Measurements from ENCODE around the gene ZSWIM4.

The ZSWIM4 gene

DNA sequence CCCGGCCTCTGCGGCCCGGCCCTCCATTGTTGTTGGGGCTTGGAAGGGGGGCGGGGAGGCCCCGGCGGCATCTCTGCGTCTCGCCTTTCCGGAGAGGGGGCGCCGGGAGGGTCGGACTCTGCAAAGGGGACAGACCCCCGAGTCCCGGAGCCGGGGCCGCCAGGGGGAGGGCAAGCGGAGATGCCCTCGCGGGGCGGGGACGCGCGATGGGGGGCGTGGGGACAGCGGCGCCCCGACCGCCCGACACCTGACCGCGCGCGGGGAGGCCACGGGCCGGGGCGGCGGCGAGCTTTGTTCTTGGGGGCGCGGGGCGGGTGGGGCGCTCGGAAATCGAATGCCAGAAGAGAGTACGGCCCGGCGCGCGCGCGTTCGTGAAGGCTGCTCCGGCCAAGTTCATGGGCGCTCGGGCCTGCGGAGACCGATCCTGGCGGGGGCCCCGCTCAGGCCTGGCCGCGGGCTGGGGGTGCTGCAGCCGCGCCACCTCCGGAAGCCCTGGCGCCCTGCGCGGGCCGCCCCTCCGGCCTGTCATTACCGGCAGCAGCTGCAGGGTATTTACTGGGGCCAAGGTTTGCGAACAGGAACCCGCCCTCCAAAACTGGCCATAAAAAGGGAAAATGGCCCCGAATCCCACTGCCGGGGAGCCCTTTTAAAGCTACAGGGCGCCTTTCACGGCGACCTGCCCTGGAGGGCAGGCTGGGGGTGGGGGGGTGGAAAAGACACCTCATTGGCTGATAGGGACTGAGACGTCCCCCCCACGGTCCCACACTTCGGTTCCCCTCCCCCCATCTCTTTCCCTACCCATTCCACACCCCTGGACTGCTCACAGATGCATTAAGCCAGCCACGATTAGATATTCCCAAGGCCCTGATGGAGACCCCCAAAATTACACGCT lies 70.6 kb downstream of the ZSWIM4 start:
- Histone ChIP-seq H2AFZ (ENCODE audit: low read depth, low read length) (no peak overlapping the region), H4K20me1 (ENCODE audit: insufficient read depth, low read length) (no peaks in the 10 kb centered on the region), H3K4me1 (ENCODE audit: low read length) (peaks cover 10% of the 10 kb centered on the region), H3K4me3 (ENCODE audit: low read length) (peak overlapping the region; percentile 66), H3K4me2 (ENCODE audit: low read length) (peak overlapping the region; percentile 43), H3K79me2 (ENCODE audit: low read length) (no peaks in the 10 kb centered on the region), H3K27me3 (ENCODE audit: low read depth, low read length) (peaks cover 27% of the 10 kb centered on the region), H3K9me3 (ENCODE audit: insufficient read depth, low read length) (no peaks in the 10 kb centered on the region), H3K36me3 (replicated peaks; ENCODE audit: low read depth, low read length) (no peaks in the 10 kb centered on the region), H3K9ac (ENCODE audit: low read length) (peak overlapping the region; percentile 32; the same call in 1 of the 2 replicates), H3K27ac (ENCODE audit: low read length) (no peak overlapping the region)
- TF ChIP-seq CTCF (IDR thresholded peaks at IDR 0.05; ENCODE audit: low read depth, low read length) (no peak), EZH2phosphoT487 (IDR thresholded peaks at IDR 0.05; ENCODE audit: low read depth) (no peak)

DNA sequence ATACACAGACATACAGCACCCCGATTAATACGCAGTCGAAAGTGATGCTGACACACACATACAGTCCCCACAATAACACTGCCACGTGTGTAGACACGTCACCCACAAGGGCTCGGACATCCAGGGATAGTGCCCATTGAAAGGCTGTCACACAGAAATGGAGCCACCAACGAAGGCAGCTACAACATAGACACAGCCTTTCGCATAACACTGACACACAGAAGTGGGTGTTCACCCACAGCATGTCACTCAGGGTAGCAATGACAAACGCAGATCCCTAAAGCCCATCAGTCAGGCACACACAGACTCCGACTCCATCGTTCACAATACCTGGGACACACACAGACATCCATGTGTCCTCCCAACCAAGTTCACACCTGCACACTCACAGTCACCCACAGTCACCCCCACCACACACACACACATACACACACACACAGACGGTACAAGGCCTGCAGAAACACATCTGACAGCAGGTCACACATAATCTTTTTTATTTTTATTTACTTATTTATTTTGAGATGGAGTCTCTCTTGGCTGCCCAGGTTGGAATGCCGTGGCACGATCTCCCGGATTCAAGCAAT lies 71.3 kb downstream of the ZSWIM4 start:
- peaks cover 3% of the 10 kb centered on the region for H3K4me1 ChIP-seq (ENCODE audit: low read length)
- H3K27ac ChIP-seq (ENCODE audit: low read length) = no peak overlapping the region
- peaks cover 27% of the 10 kb centered on the region for H3K27me3 ChIP-seq (ENCODE audit: low read depth, low read length)
- H2AFZ ChIP-seq (ENCODE audit: low read depth, low read length) = no peak overlapping the region
- no peak overlapping the region for H3K9ac ChIP-seq (ENCODE audit: low read length)
- H3K4me3 ChIP-seq (ENCODE audit: low read length) = peak overlapping the region; percentile 66; the same call in 1 of the 2 replicates
- no peaks in the 10 kb centered on the region for H3K79me2 ChIP-seq (ENCODE audit: low read length)
- TF ChIP-seq CTCF (IDR thresholded peaks at IDR 0.05; ENCODE audit: low read depth, low read length) (no peak), EZH2phosphoT487 (IDR thresholded peaks at IDR 0.05; ENCODE audit: low read depth) (no peak)
- H3K4me2 ChIP-seq (ENCODE audit: low read length) = peak overlapping the region; percentile 43; the same call in 1 of the 2 replicates
- no peaks in the 10 kb centered on the region for H3K9me3 ChIP-seq (ENCODE audit: insufficient read depth, low read length)
- no peaks in the 10 kb centered on the region for H4K20me1 ChIP-seq (ENCODE audit: insufficient read depth, low read length)
- no peaks in the 10 kb centered on the region for H3K36me3 ChIP-seq (replicated peaks; ENCODE audit: low read depth, low read length)

GRCh38 chr19:13868663-13869062 lies 73.4 kb downstream of the ZSWIM4 start:
- Histone ChIP-seq H3K79me2 (ENCODE audit: low read length) (no peaks in the 10 kb centered on the region), H3K27me3 (ENCODE audit: low read depth, low read length) (peaks cover 25% of the 10 kb centered on the region), H3K36me3 (replicated peaks; ENCODE audit: low read depth, low read length) (no peaks in the 10 kb centered on the region), H3K4me2 (ENCODE audit: low read length) (no peak overlapping the region), H3K9ac (ENCODE audit: low read length) (no peak overlapping the region), H3K4me1 (ENCODE audit: low read length) (peaks cover 4% of the 10 kb centered on the region; the same call in 1 of the 2 replicates), H3K4me3 (ENCODE audit: low read length) (no peak overlapping the region), H2AFZ (ENCODE audit: low read depth, low read length) (no peak overlapping the region), H4K20me1 (ENCODE audit: insufficient read depth, low read length) (no peaks in the 10 kb centered on the region), H3K27ac (ENCODE audit: low read length) (no peak overlapping the region), H3K9me3 (ENCODE audit: insufficient read depth, low read length) (no peaks in the 10 kb centered on the region)
- TF ChIP-seq EZH2phosphoT487 (IDR thresholded peaks at IDR 0.05; ENCODE audit: low read depth) (no peak), CTCF (IDR thresholded peaks at IDR 0.05; ENCODE audit: low read depth, low read length) (no peak)

- Histone ChIP-seq H3K27me3 (ENCODE audit: low read depth, low read length) (peaks cover 19% of the 10 kb centered on the region), H3K79me2 (ENCODE audit: low read length) (no peaks in the 10 kb centered on the region), H3K4me1 (ENCODE audit: low read length) (peaks cover 4% of the 10 kb centered on the region; the same call in 1 of the 2 replicates), H3K4me2 (ENCODE audit: low read length) (no peak overlapping the region), H4K20me1 (ENCODE audit: insufficient read depth, low read length) (no peaks in the 10 kb centered on the region), H3K4me3 (ENCODE audit: low read length) (no peak overlapping the region), H2AFZ (ENCODE audit: low read depth, low read length) (no peak overlapping the region), H3K36me3 (replicated peaks; ENCODE audit: low read depth, low read length) (no peaks in the 10 kb centered on the region), H3K27ac (ENCODE audit: low read length) (no peak overlapping the region), H3K9ac (ENCODE audit: low read length) (no peak overlapping the region), H3K9me3 (ENCODE audit: insufficient read depth, low read length) (no peaks in the 10 kb centered on the region)
- TF ChIP-seq CTCF (IDR thresholded peaks at IDR 0.05; ENCODE audit: low read depth, low read length) (no peak), EZH2phosphoT487 (IDR thresholded peaks at IDR 0.05; ENCODE audit: low read depth) (no peak)
Observed at GRCh38 chr19:13869281-13869680, 74.0 kb downstream of the ZSWIM4 start.
